Stimulated activated CD8-positive, alpha-beta memory T cell treated with anti-CD3 and anti-CD28 coated beads, Interleukin-2, amount 100 ng/mL, for 1 hour (primary cell): ENCODE data around the gene SEL1L2.

Experiments
- DNase-seq, 2 donors: peaks; one replicate each; pipeline ENCODE4 v3.0.0-alpha.2; 2020; ENCODE audit warnings: low read depth in 2 of 2

The SEL1L2 gene

GRCh38 chr20:13865791-13866351 is 124.5 kb downstream of the SEL1L2 start:
- no peak for DNase-seq

- no peak for DNase-seq
These were observed 125.3 kb downstream of the SEL1L2 start for GRCh38 chr20:13865156-13865555.

- DNase-seq: no peak
These were observed 127.2 kb downstream of the SEL1L2 start for GRCh38 chr20:13863244-13863643.

- DNase-seq: no peak
These were observed 128.2 kb downstream of the SEL1L2 start for GRCh38 chr20:13862245-13862644.

- DNase-seq: no peak
These were observed 131.5 kb downstream of the SEL1L2 start for GRCh38 chr20:13858871-13859270.

- DNase-seq: no peak
These were observed 132.0 kb downstream of the SEL1L2 start for GRCh38 chr20:13858439-13858838.

GRCh38 chr20:13857961-13858360 is 132.5 kb downstream of the SEL1L2 start:
- DNase-seq: no peak

- DNase-seq: no peak
These were observed 133.1 kb downstream of the SEL1L2 start for GRCh38 chr20:13857304-13857703.

GRCh38 chr20:13856354-13856753 is 134.1 kb downstream of the SEL1L2 start:
- DNase-seq: no peak

GRCh38 chr20:13855613-13856012 is 134.8 kb downstream of the SEL1L2 start:
- no peak for DNase-seq

- DNase-seq: no peak
These were observed 138.1 kb downstream of the SEL1L2 start for GRCh38 chr20:13852306-13852705.

- DNase-seq: no peak
These were observed 139.1 kb downstream of the SEL1L2 start for GRCh38 chr20:13851279-13851678.

- DNase-seq: no peak
These were observed 146.1 kb downstream of the SEL1L2 start for GRCh38 chr20:13844296-13844695.

GRCh38 chr20:13841206-13841605 is 149.2 kb downstream of the SEL1L2 start:
- no peak for DNase-seq

- no peak for DNase-seq
These were observed 150.3 kb downstream of the SEL1L2 start for GRCh38 chr20:13840093-13840465.

- no peak for DNase-seq
These were observed 150.9 kb downstream of the SEL1L2 start for GRCh38 chr20:13839421-13840092.

- no peak for DNase-seq
These were observed 151.8 kb downstream of the SEL1L2 start for GRCh38 chr20:13838664-13839063.

GRCh38 chr20:13831476-13831875 is 158.9 kb downstream of the SEL1L2 start:
- no peak for DNase-seq

GRCh38 chr20:13825465-13825864 is 164.9 kb downstream of the SEL1L2 start:
- no peak for DNase-seq

GRCh38 chr20:13824459-13824858 is 166.0 kb downstream of the SEL1L2 start:
- no peak for DNase-seq

- no peak for DNase-seq
These were observed 168.0 kb downstream of the SEL1L2 start for GRCh38 chr20:13822459-13822858.

- no peak for DNase-seq
These were observed 168.5 kb downstream of the SEL1L2 start for GRCh38 chr20:13821876-13822275.

GRCh38 chr20:13819885-13820645 is 170.3 kb downstream of the SEL1L2 start:
- no peak for DNase-seq
